Hepatocyte (in vitro differentiated cells): ENCODE results near the gene RFC2. TPM values are rescaled to one million over a fixed set of nuclear protein-coding genes. Genes with fewer than 3 reads are reported as not detected.

Experiments
- DNase-seq: peaks from one replicate; pipeline ENCODE4 v3.0.0-alpha.2; 2016; ENCODE audit warnings: low spot score
- H2AFZ ChIP-seq: fragments of 200-600 bp; sonication (generic); 2 replicates; pipeline ENCODE4 v1.6.0; 2016; ENCODE audit warnings: antibody characterized with exemption, mild to moderate bottlenecking
- H3K27ac ChIP-seq: fragments of 200-600 bp; sonication (generic); 2 replicates; pipeline ENCODE4 v1.5.1; 2016; ENCODE audit warnings: mild to moderate bottlenecking
- H3K27me3 ChIP-seq: fragments of 200-600 bp; sonication (generic); 2 replicates; pipeline ENCODE4 v1.6.1; 2016
- H3K36me3 ChIP-seq: fragments of 200-600 bp; sonication (generic); replicated peaks from 2 replicates; pipeline ENCODE4 v1.5.1; 2016; ENCODE audit warnings: low read depth; ENCODE audit not compliant: insufficient read depth
- H3K4me1 ChIP-seq: fragments of 200-600 bp; sonication (generic); 2 replicates; pipeline ENCODE4 v1.5.1; 2016; ENCODE audit warnings: mild to moderate bottlenecking, moderate library complexity; ENCODE audit not compliant: insufficient read depth
- H3K4me2 ChIP-seq: fragments of 200-600 bp; sonication (generic); 2 replicates; pipeline ENCODE4 v1.6.0; 2016
- H3K4me3 ChIP-seq: fragments of 200-600 bp; sonication (generic); 2 replicates; pipeline ENCODE4 v1.5.1; 2016; ENCODE audit warnings: mild to moderate bottlenecking
- H3K79me2 ChIP-seq: fragments of 200-600 bp; sonication (generic); 2 replicates; pipeline ENCODE4 v1.6.0; 2017; ENCODE audit warnings: mild to moderate bottlenecking
- H3K9me2 ChIP-seq: fragments of 200-600 bp; sonication (generic); replicated peaks from 2 replicates; pipeline ENCODE4 v1.6.0; 2017; ENCODE audit warnings: mild to moderate bottlenecking; ENCODE audit not compliant: insufficient read depth
- H3K9me3 ChIP-seq: fragments of 200-600 bp; sonication (generic); 2 replicates; pipeline ENCODE4 v1.5.1; 2016; ENCODE audit warnings: low read depth, mild to moderate bottlenecking
- H4K20me1 ChIP-seq: fragments of 200-600 bp; sonication (generic); 2 replicates; pipeline ENCODE4 v1.6.0; 2016; ENCODE audit warnings: mild to moderate bottlenecking; ENCODE audit not compliant: insufficient read depth, poor library complexity, severe bottlenecking
- CTCF ChIP-seq: fragments of 200-600 bp; sonication (generic); IDR thresholded peaks from 2 replicates; pipeline ENCODE4 v1.5.1; 2016; ENCODE audit warnings: antibody characterized with exemption, mild to moderate bottlenecking; ENCODE audit not compliant: poor library complexity
- EZH2 ChIP-seq: fragments of 200-600 bp; sonication (generic); IDR thresholded peaks from 2 replicates; pipeline ENCODE4 v1.6.1; 2016; ENCODE audit warnings: antibody characterized with exemption, mild to moderate bottlenecking, borderline replicate concordance
- EZH2phosphoT487 ChIP-seq: fragments of 200-600 bp; sonication (generic); IDR thresholded peaks from one replicate; pipeline ENCODE4 v1.6.1; 2018; ENCODE audit warnings: antibody characterized with exemption, mild to moderate bottlenecking, low read depth, moderate library complexity; ENCODE audit not compliant: unreplicated experiment, severe bottlenecking
- WGBS: methylation state at CpG from one replicate; pipeline ENCODE4 v1.1.6; 2016; ENCODE audit warnings: low lambda C conversion rate; ENCODE audit errors: missing lambda C conversion rate; 5-methylcytosine and 5-hydroxymethylcytosine counted together
- polyA plus RNA-seq: library from polyadenylated mRNA; unstranded; fragments of >200 nt; fragmentation: Nextera tagmentation; extraction: Ambion mirVana; gene quantifications from 2 replicates; pipeline ENCODE4 v1.2.1, GENCODE V29; 2016
- total RNA-seq: library from RNA; depleted of rRNA; stranded (reverse); fragments of >200 nt; gene quantifications from 2 replicates; pipeline ENCODE4 v1.2.3, GENCODE V29; 2014

Gene RFC2
- total and polyA plus RNA-seq, 2 experiments from 2014 or later, result 16.8 to 25.4 TPM

- no peaks in the 10 kb centered on the region for H3K4me1 ChIP-seq
- H3K4me3 ChIP-seq, result no peak overlapping the region
- H2AFZ ChIP-seq, result no peak overlapping the region
- peak; percentile 75 for DNase-seq
- H3K27ac ChIP-seq, result peak overlapping the region; percentile 61
- TF ChIP-seq EZH2 (no peak), EZH2phosphoT487 (no peak), CTCF (no peak)
- no peaks in the 10 kb centered on the region for H4K20me1 ChIP-seq
- 48% methylated on average over 10 of the region's 10 CpGs for WGBS
- H3K9me3 ChIP-seq, result no peaks in the 10 kb centered on the region
- no peaks in the 10 kb centered on the region for H3K27me3 ChIP-seq
- H3K9me2 ChIP-seq, result no peaks in the 10 kb centered on the region
- no peaks in the 10 kb centered on the region for H3K79me2 ChIP-seq
- H3K36me3 ChIP-seq, result no peaks in the 10 kb centered on the region
- no peak overlapping the region for H3K4me2 ChIP-seq
Observed at GRCh38 chr7:74272305-74273038, 18.3 kb upstream of the RFC2 start.

GRCh38 chr7:74271742-74272141 is 17.5 kb upstream of the RFC2 start:
- H3K4me1 ChIP-seq, result no peaks in the 10 kb centered on the region
- H3K36me3 ChIP-seq, result no peaks in the 10 kb centered on the region
- no peaks in the 10 kb centered on the region for H3K9me2 ChIP-seq
- TF ChIP-seq CTCF, result no peak
- TF ChIP-seq EZH2phosphoT487, result no peak
- no peak for TF ChIP-seq EZH2
- peak overlapping the region; percentile 61 for H3K27ac ChIP-seq
- H4K20me1 ChIP-seq, result no peaks in the 10 kb centered on the region
- WGBS, result 95% methylated on average over 6 of the region's 6 CpGs
- no peak for DNase-seq
- H3K9me3 ChIP-seq, result no peaks in the 10 kb centered on the region
- H3K79me2 ChIP-seq, result no peaks in the 10 kb centered on the region
- no peak overlapping the region for H2AFZ ChIP-seq
- H3K4me3 ChIP-seq, result no peak overlapping the region
- H3K27me3 ChIP-seq, result no peaks in the 10 kb centered on the region
- no peak overlapping the region for H3K4me2 ChIP-seq

- no peak for TF ChIP-seq EZH2phosphoT487
- no peak for TF ChIP-seq CTCF
- TF ChIP-seq EZH2, result no peak
- H3K27me3 ChIP-seq, result no peaks in the 10 kb centered on the region
- H3K36me3 ChIP-seq, result no peaks in the 10 kb centered on the region
- H3K4me2 ChIP-seq, result peak overlapping the region; percentile 74
- peak; percentile 72 for DNase-seq
- H3K4me3 ChIP-seq, result peak overlapping the region; percentile 39
- H3K9me2 ChIP-seq, result no peaks in the 10 kb centered on the region
- peak overlapping the region; percentile 62 for H2AFZ ChIP-seq
- 2% methylated on average over 17 of the region's 17 CpGs for WGBS
- no peaks in the 10 kb centered on the region for H3K9me3 ChIP-seq
- H3K79me2 ChIP-seq, result no peaks in the 10 kb centered on the region
- H3K4me1 ChIP-seq, result no peaks in the 10 kb centered on the region
- no peak overlapping the region for H3K27ac ChIP-seq
- H4K20me1 ChIP-seq, result no peaks in the 10 kb centered on the region
Observed at GRCh38 chr7:74269757-74270277, 15.6 kb upstream of the RFC2 start.
